Prostate gland (tissue), 2 donors: ENCODE results near the gene ENTPD1.

Experiments
- CTCF ChIP-seq, 4 experiments: fragments of 200-600 bp in 2 of 4; fragments of 450-650 bp in 2 of 4; sonication (generic) in 2 of 4; IDR thresholded peaks; 1 replicate in 3 of 4; 2 replicates in 1 of 4; pipeline ENCODE4 v1.5.1; 2016 to 2019; ENCODE audit warnings: antibody characterized with exemption in 4 of 4, mild to moderate bottlenecking in 2 of 4, moderate library complexity in 2 of 4
- POLR2A ChIP-seq: fragments of 450-650 bp; IDR thresholded peaks from one replicate; pipeline ENCODE4 v1.6.1; 2016; ENCODE audit warnings: antibody characterized with exemption, mild to moderate bottlenecking

DNA sequence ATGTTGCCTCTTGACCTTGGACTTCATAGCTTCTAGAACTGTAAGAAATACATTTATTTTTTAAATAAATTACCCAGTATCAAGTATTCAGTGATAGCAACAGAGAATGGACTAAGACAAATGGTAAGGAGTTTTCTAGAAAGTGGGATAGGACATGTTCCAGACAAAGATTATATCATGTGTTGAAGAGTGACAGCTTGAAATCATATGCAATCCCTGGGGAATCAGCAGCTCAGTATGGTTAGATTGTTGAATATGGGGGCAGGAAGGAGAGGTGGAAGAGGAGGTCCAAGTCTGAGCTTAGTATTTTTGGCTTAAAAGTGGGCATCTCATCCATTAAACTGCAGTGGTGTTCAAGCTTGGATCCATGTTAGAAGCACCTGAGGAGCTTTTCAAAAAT is 74.1 kb downstream of the ENTPD1 start:
- TF ChIP-seq POLR2A (no peak), CTCF (IDR thresholded peaks at IDR 0.05) (no peak)
